Left renal pelvis (tissue), 4 donors: ENCODE measurements around the gene UTP15. TPM values are rescaled to one million over a fixed set of nuclear protein-coding genes. Genes with fewer than 3 reads are reported as not detected.

Experiments
- DNase-seq, 4 donors: peaks; one replicate each; pipeline ENCODE4 v3.0.0-alpha.2; 2013; ENCODE audit warnings: low read depth in 4 of 4, low spot score in 3 of 4
- polyA plus RNA-seq, 4 donors: library from polyadenylated mRNA; unstranded; fragments of 120-200 nt; gene quantifications; one replicate each; pipeline ENCODE4 v1.2.1, GENCODE V29; 2013; ENCODE audit not compliant: insufficient read length in 4 of 4

The UTP15 gene
- polyA plus RNA-seq, 4 donors, result 16.7 to 18.5 (median 17.8) TPM

GRCh38 chr5:73620334-73620687, 54.8 kb downstream of the UTP15 start:
- DNase-seq, result no peak

- DNase-seq, result no peak
Measured at GRCh38 chr5:73623060-73623459, 57.5 kb downstream of the UTP15 start.

- DNase-seq, result no peak
Measured at GRCh38 chr5:73623901-73624404, 58.4 kb downstream of the UTP15 start.

GRCh38 chr5:73624888-73625287, 59.3 kb downstream of the UTP15 start:
- DNase-seq, result no peak

- no peak for DNase-seq
Measured at GRCh38 chr5:73625372-73625943, 59.9 kb downstream of the UTP15 start.

- peak in 2 of 4 donors; percentile 37 to 38 for DNase-seq
Measured at GRCh38 chr5:73625944-73626811, 60.6 kb downstream of the UTP15 start, which contains the start of gene ARHGEF28. Gene ARHGEF28, plus strand, starts transcription at chr5:73626196. Its CDS starts 58,656 bp downstream, at chr5:73684852.

- DNase-seq, result no peak
Measured at GRCh38 chr5:73626814-73627313, 61.3 kb downstream of the UTP15 start.

- DNase-seq, result no peak
Measured at GRCh38 chr5:73629456-73629855, 63.9 kb downstream of the UTP15 start.

GRCh38 chr5:73630765-73631164, 65.2 kb downstream of the UTP15 start:
- DNase-seq, result no peak

GRCh38 chr5:73631500-73631899, 66.0 kb downstream of the UTP15 start:
- DNase-seq, result no peak

Other genes with a start within 250 kb of the UTP15 start
- 10 to 100 TPM; 10.3 to 49.5 (median 16.7) TPM for gene FOXD1, start 117.0 kb upstream of the UTP15 start, polyA plus RNA-seq
- gene BTF3, start 67.3 kb upstream of the UTP15 start, polyA plus RNA-seq, result 1,000 to 10,000 TPM in 2 of 4 donors, 100 to 1,000 TPM in 2; 890 to 1,032 (median 965) TPM
- gene ANKRA2, start 104 bp upstream of the UTP15 start, polyA plus RNA-seq, result 10 to 100 TPM; 44.4 to 58.1 (median 48.6) TPM
- 10 to 100 TPM; 13.7 to 55.9 (median 47.5) TPM for gene ARHGEF28, start 60.5 kb downstream of the UTP15 start, polyA plus RNA-seq